Measurements from ENCODE around the gene VSIG2. TPM values are rescaled to one million over a fixed set of nuclear protein-coding genes. Genes with fewer than 3 reads are reported as not detected.
A peak's percentile ranks its signal among the peaks of the same experiment; 100 is the strongest.

VSIG2 gene
- total RNA-seq, 1 donor from 2014 or later, result 2.6 TPM

DNA sequence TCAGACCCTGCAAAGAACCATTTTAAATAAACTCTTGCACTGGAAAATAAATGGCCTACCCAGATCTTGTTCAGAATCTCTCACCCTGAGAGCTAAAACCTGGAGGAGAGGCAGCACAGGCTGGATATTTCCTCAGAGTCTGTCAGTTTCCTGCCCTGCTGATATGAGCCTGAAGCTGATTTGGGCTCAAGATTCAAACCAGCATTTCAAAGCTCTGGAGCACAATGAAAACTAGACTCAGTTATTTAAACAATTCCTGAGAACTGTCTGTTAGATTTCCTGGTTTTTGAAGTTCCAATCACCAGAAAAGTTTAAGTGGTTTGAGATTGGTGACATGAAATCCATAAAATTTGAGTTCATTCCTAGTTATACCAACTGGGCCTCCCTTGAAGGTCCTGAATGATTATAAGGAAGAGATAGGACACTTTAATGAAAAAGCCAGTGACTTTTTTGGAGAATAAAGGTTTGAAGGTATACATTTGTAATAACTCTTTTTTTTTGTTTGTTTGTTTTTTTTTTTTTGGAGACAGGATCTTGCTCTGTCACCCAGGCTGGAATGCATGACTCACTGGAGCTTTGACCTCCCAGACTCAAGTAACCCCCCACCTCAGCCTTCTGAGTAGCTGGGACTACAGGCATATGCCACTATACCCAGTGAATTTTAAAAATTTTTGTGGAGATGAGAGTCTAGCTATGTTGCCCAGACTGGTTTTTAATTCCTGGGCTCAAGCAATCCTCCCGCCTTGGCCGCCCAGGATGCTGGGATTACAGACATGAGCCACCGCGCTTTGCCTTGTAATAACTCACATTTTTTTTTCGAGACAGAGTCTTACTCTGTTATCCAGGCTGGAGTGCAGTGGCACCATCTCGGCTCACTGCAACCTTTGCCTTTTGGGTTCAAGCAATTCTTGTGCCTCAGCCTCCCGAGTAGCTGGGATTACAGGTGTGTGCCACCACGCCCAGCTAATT lies 18.0 kb upstream of the VSIG2 start:
- H3K4me1 Mint-ChIP-seq (ENCODE audit: low read depth), result peaks cover 11% of the 10 kb centered on the region
- H3K9me3 Mint-ChIP-seq (ENCODE audit: low read depth), result no peaks in the 10 kb centered on the region
- peak overlapping the region; percentile 52 for H3K27ac Mint-ChIP-seq
- H3K4me3 Mint-ChIP-seq (ENCODE audit: low read depth), result no peak overlapping the region
- TF ChIP-seq, protein P1, sequence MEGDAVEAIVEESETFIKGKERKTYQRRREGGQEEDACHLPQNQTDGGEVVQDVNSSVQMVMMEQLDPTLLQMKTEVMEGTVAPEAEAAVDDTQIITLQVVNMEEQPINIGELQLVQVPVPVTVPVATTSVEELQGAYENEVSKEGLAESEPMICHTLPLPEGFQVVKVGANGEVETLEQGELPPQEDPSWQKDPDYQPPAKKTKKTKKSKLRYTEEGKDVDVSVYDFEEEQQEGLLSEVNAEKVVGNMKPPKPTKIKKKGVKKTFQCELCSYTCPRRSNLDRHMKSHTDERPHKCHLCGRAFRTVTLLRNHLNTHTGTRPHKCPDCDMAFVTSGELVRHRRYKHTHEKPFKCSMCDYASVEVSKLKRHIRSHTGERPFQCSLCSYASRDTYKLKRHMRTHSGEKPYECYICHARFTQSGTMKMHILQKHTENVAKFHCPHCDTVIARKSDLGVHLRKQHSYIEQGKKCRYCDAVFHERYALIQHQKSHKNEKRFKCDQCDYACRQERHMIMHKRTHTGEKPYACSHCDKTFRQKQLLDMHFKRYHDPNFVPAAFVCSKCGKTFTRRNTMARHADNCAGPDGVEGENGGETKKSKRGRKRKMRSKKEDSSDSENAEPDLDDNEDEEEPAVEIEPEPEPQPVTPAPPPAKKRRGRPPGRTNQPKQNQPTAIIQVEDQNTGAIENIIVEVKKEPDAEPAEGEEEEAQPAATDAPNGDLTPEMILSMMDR (IDR thresholded peaks at IDR 0.05; ENCODE audit: unreplicated experiment), result no peak
- H3K27me3 Mint-ChIP-seq, result no peaks in the 10 kb centered on the region
- peaks cover 15% of the 10 kb centered on the region for H3K36me3 Mint-ChIP-seq (ENCODE audit: insufficient read depth)
- no peak for DNase-seq (ENCODE audit: low spot score, unreplicated experiment)

DNA sequence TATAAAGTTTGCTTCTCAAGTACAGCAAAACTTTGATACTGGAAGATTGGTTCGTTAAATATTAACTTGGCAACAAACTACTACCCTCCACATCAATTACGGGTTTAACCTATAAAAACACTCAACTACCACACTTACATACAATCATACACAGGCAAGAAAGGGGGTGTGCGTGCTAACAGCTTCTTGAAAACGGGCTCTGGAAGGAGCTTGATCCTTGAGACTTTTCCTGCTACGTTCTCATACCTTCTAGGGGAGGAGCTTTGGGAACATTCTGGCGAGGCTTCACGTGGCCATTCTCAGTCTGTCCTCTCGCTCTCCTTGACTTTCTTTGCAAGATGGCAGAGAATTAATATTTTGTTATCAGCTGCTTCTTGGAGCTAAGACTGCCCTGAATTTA lies 16.9 kb upstream of the VSIG2 start:
- TF ChIP-seq, protein P1 (IDR thresholded peaks at IDR 0.05; ENCODE audit: unreplicated experiment), result no peak
- Mint-ChIP-seq H3K4me3 (ENCODE audit: low read depth) (no peak overlapping the region), H3K9me3 (ENCODE audit: low read depth) (no peaks in the 10 kb centered on the region)

DNA sequence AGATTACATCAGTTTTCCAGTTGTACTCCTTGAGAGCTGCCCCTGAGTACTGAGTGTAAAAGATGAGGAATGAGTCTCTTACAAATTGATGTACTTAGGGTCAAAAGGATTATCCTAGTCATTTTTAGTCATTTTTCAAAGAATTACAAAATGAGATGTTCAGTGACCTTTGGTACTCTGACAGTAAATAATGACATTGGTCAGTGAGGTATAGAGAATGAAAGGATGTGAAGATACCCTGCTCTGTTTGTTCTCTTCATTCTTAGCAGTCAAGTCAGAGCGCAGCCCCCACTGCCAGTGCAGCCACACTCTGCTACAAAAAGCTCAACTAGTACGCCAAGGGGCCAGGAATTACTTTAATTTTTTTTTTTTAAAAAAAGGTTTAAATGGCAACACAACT lies 14.1 kb upstream of the VSIG2 start:
- no peak overlapping the region for H3K27ac Mint-ChIP-seq
- no peak overlapping the region for H3K4me3 Mint-ChIP-seq (ENCODE audit: low read depth)
- H3K36me3 Mint-ChIP-seq (ENCODE audit: insufficient read depth), result peaks cover 8% of the 10 kb centered on the region
- H3K9me3 Mint-ChIP-seq (ENCODE audit: low read depth), result no peaks in the 10 kb centered on the region
- no peak for DNase-seq (ENCODE audit: low spot score, unreplicated experiment)
- TF ChIP-seq, protein P1 (IDR thresholded peaks at IDR 0.05; ENCODE audit: unreplicated experiment), result no peak
- peaks cover 11% of the 10 kb centered on the region for H3K27me3 Mint-ChIP-seq
- peaks cover 16% of the 10 kb centered on the region for H3K4me1 Mint-ChIP-seq (ENCODE audit: low read depth)

More for the DNA sequence above, 16.9 kb upstream of the VSIG2 start:
- DNase-seq (ENCODE audit: low spot score, unreplicated experiment), result no peak
- no peaks in the 10 kb centered on the region for H3K27me3 Mint-ChIP-seq
- H3K4me1 Mint-ChIP-seq (ENCODE audit: low read depth), result peaks cover 9% of the 10 kb centered on the region
- no peak overlapping the region for H3K27ac Mint-ChIP-seq
- peaks cover 15% of the 10 kb centered on the region for H3K36me3 Mint-ChIP-seq (ENCODE audit: insufficient read depth)

DNA sequence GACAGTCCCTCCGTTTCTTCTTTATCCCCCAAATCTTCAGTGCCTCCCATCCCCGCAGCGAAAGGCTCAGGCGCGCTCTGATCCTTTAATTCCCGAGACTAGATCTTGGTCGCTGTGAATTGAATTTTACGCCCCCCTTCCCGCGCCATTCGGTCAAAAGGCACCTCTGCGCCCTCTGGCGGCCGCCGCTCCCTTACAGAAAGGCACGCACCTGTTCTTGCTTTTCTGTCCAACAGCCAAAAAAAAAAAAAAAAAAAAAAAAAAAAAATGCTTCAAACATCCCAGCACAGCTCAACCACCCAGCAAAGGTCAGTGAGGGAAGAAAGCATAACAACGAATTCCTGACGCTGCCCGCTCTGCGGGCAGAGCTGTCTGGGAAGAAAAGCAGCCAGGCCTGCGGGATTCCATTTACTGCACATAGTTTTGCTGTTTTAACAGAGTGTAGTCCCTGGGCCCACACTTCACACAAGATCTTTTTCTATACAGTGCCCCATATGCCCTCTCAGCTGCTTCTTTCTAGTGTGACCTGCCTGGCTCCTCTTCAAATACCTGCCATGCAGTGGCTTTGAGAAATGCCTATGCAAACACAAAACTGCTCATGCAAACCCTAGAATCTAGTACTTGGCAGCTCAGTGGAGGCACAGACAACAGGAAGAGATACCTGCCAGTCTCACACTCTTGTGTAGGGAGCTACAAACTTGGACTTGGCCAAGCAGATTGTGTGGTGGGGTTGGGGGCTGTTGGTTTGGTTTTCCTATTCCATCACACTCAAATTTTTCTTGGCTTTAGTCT lies 11.3 kb upstream of the VSIG2 start:
- H3K27ac Mint-ChIP-seq, result peak overlapping the region; percentile 80

More for the DNA sequence above, 11.3 kb upstream of the VSIG2 start:
- peak; percentile 86 for DNase-seq (ENCODE audit: low spot score, unreplicated experiment)
- Mint-ChIP-seq H3K36me3 (ENCODE audit: insufficient read depth) (peaks cover 4% of the 10 kb centered on the region), H3K4me3 (ENCODE audit: low read depth) (peak overlapping the region; percentile 85), H3K4me1 (ENCODE audit: low read depth) (peaks cover 15% of the 10 kb centered on the region), H3K27me3 (peaks cover 35% of the 10 kb centered on the region), H3K9me3 (ENCODE audit: low read depth) (no peaks in the 10 kb centered on the region)
- TF ChIP-seq, protein P1 (IDR thresholded peaks at IDR 0.05; ENCODE audit: unreplicated experiment), result peak; percentile 80
